Measurements from ENCODE around the gene POTEE. TPM values are rescaled to one million over a fixed set of nuclear protein-coding genes. Genes with fewer than 3 reads are reported as not detected.
"Not testable (repeated sequence)": the region's sequence is repeated elsewhere in the genome, so short reads cannot be mapped to it uniquely, and the experiment has no call there.

The POTEE gene
- total RNA-seq, result not detected
- polyA plus RNA-seq, result not detected

DNA sequence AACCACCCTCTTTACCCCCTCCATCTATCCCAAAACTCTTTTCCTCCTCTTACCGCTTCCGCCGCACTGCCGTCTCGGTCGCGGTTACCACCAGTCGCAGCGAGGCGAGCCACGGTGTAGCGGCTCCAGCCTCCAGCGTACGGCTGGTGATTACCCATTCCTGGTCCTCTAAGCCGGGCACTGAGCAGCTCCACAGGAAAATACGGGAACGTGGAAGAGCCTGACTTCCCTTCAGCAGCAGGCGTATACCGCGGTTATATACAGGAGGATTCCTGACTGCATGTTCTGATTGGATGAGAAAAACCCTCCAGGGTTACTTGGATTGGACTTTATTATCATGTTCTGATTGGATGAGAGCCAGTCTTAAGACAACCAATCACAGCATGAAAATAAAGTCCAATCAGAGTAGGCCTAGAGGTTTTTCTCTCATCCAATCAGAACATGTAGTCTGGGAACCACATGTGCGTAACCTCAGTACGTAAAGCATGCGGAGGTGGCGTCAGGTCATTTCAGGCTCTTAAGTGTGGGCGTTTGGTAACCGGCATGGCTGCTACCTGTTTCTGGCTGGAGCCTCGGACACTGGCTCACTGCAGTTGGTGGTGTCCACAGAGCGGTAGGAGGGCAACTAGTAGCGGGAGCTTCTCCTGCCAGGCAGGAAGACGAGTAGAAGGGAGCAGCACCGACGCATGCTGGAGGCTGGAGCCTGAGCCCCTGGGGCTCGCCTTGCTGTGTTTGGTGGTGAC is at the start of gene POTEE:
TSS of gene POTEE (plus strand) at position 507 of the 743 bp plus-strand sequence. CDS start 8,867 bp downstream, outside the sequence.
- DNase-seq (ENCODE audit: extremely low spot score); H3K4me3 ChIP-seq (ENCODE audit: low read depth, low read length); H3K27ac ChIP-seq (ENCODE audit: low read depth); H3K36me3 ChIP-seq (ENCODE audit: insufficient read depth); H3K4me1 ChIP-seq (ENCODE audit: insufficient read depth): not testable (repeated sequence)
- WGBS, result 94% methylated on average over 23 of the region's 33 CpGs

DNA sequence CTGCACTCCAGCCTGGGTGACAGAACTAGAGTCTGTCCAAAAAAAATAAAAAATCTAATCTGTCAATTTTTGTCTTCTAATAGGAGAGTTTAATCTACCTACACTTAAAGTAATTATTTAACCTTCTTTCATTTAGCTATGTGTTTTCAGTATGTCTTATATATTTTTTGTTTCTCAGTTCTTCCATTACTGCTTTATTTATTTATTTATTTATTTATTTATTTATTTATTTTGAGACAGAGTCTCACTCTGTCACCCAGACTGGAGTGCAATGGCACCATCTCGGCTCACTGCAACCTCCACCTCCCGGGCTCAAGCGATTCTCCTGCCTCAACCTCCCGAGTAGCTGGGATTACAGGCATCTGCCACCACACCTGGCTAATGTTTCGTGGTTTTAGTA is 43.8 kb upstream of the POTEE start:
- not testable (repeated sequence) for H3K36me3 ChIP-seq (ENCODE audit: insufficient read depth); DNase-seq (ENCODE audit: extremely low spot score)
- 90% methylated on average over 5 of the region's 5 CpGs for WGBS

GRCh38 chr2:131168538-131168937 is 40.8 kb upstream of the POTEE start:
- no peak overlapping the region for H3K27ac ChIP-seq (ENCODE audit: low read depth)
- no peak for DNase-seq (ENCODE audit: extremely low spot score)
- no peak overlapping the region for H3K4me3 ChIP-seq (ENCODE audit: low read depth, low read length)
- no peaks in the 10 kb centered on the region for H3K4me1 ChIP-seq (ENCODE audit: insufficient read depth)
- WGBS, result 83% methylated on average over 5 of the region's 5 CpGs
- H3K36me3 ChIP-seq (ENCODE audit: insufficient read depth), result no peaks in the 10 kb centered on the region

More for the DNA sequence above, 43.8 kb upstream of the POTEE start:
- not testable (repeated sequence) for H3K4me3 ChIP-seq (ENCODE audit: low read depth, low read length); H3K27ac ChIP-seq (ENCODE audit: low read depth); H3K4me1 ChIP-seq (ENCODE audit: insufficient read depth)

- H3K27ac ChIP-seq (ENCODE audit: low read depth); H3K4me3 ChIP-seq (ENCODE audit: low read depth, low read length); DNase-seq (ENCODE audit: extremely low spot score); H3K36me3 ChIP-seq (ENCODE audit: insufficient read depth); H3K4me1 ChIP-seq (ENCODE audit: insufficient read depth): not testable (repeated sequence)
- 84% methylated on average over 10 of the region's 10 CpGs for WGBS
Observed at GRCh38 chr2:131178050-131178449, 31.3 kb upstream of the POTEE start.

DNA sequence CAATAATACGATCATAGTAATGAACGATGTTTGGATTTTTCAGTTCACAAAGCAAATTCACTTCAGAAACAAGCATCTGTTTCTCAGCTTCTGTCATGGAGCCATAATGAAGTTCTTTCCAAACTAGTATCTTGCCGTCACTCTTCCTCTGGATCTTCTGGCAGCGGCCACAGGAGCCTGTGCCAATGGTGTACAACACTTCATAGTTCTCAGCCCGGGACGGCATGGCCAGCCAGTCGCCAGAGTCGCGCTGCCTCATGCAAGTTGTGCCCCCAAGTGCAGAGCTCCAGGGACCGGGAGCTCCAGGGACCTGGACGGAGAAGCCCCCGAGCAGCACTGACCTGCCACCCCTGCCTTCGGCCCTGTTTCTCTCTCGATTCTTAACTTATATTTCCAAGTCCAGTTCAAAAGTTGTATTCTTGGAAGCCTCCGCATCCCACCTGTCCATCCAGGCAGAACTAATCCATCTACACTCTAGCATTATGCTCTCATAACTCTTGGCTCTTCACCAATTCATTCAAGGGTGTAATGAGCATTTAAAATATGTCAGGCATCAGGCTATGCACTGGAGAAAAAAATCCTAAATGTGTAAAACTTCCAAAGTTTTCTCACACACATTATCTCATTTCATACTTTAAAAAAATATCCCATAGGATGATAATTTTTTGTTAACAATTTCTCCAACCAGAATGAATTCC is 30.5 kb upstream of the POTEE start:
- H3K4me3 ChIP-seq (ENCODE audit: low read depth, low read length); H3K27ac ChIP-seq (ENCODE audit: low read depth); H3K4me1 ChIP-seq (ENCODE audit: insufficient read depth); H3K36me3 ChIP-seq (ENCODE audit: insufficient read depth); DNase-seq (ENCODE audit: extremely low spot score): not testable (repeated sequence)
- 85% methylated on average over 15 of the region's 15 CpGs for WGBS

DNA sequence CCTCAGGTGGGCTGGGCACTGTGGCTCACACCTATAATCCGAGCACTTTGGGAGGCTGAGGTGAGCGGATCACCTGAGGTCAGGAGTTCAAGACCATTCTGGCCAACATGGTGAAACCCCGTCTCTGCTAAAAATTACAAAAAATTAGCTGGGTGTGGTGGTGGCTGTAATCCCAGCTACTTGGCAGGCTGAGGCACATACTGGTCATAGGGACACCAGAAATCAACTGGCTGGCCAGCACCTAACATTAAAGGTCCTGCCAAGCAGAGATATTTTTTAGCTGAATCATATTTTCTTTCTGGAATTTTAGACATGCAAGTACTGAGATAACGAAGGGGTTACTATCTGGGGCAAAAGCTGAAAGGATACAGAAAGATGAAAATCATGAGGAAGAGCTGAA is 27.9 kb upstream of the POTEE start:
- H3K36me3 ChIP-seq (ENCODE audit: insufficient read depth); H3K4me3 ChIP-seq (ENCODE audit: low read depth, low read length); H3K27ac ChIP-seq (ENCODE audit: low read depth); H3K4me1 ChIP-seq (ENCODE audit: insufficient read depth); DNase-seq (ENCODE audit: extremely low spot score): not testable (repeated sequence)
- WGBS, result 54% methylated on average over 4 of the region's 4 CpGs

DNA sequence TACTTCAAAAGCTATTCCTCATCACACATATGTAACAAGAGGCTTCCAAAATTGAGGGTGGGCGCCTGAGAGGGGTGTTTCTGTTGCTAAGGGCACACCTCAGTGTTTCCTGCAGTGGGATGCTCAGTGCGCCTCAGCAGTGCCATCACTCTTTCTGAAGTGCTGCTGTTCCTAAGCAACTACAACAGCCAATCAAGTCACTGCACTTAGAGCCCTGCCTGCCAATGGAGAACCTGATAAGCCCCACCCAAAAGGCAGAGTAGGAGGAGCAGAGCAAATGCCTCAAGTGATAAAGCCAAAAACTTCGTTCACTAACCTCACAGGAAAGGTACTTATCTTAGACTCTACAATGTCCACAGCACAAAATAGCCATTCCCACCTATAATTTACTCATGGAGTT is 15.9 kb upstream of the POTEE start:
- H3K27ac ChIP-seq (ENCODE audit: low read depth); DNase-seq (ENCODE audit: extremely low spot score); H3K4me3 ChIP-seq (ENCODE audit: low read depth, low read length); H3K36me3 ChIP-seq (ENCODE audit: insufficient read depth); H3K4me1 ChIP-seq (ENCODE audit: insufficient read depth): not testable (repeated sequence)
- WGBS, result 23% methylated on average over 3 of the region's 3 CpGs

DNA sequence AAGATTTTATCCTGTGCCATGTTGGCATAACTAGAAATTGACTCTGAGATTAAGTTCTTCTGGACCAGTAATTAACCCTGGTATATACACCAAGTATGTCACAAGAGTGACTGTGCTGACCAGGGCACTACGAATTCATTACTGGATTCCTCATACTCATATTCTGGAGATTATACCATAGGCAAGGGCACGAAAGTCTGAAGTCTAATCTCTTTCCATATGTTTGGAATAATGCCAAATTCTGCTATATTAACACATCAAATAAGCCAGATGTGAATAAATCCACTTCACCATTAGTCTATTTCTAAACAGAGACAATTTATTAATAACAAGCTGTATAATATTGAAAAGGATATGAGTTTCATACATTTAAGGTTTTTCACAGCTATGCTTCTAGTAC is 13.2 kb upstream of the POTEE start:
- H3K4me1 ChIP-seq (ENCODE audit: insufficient read depth); H3K27ac ChIP-seq (ENCODE audit: low read depth); H3K4me3 ChIP-seq (ENCODE audit: low read depth, low read length); DNase-seq (ENCODE audit: extremely low spot score); H3K36me3 ChIP-seq (ENCODE audit: insufficient read depth): not testable (repeated sequence)
- WGBS, result 37% methylated on average over 2 of the region's 2 CpGs

- Histone ChIP-seq H3K27ac (ENCODE audit: low read depth) (no peak overlapping the region), H3K4me1 (ENCODE audit: insufficient read depth) (no peaks in the 10 kb centered on the region), H3K4me3 (ENCODE audit: low read depth, low read length) (no peak overlapping the region), H3K36me3 (ENCODE audit: insufficient read depth) (no peaks in the 10 kb centered on the region)
- no peak for DNase-seq (ENCODE audit: extremely low spot score)
- 90% methylated on average over 14 of the region's 14 CpGs for WGBS
Observed at GRCh38 chr2:131201098-131201497, 8.2 kb upstream of the POTEE start.

GRCh38 chr2:131207839-131208238 is 1.5 kb upstream of the POTEE start:
- not testable (repeated sequence) for H3K27ac ChIP-seq (ENCODE audit: low read depth); H3K4me1 ChIP-seq (ENCODE audit: insufficient read depth); DNase-seq (ENCODE audit: extremely low spot score); H3K36me3 ChIP-seq (ENCODE audit: insufficient read depth); H3K4me3 ChIP-seq (ENCODE audit: low read depth, low read length)
- WGBS, result 87% methylated on average over 7 of the region's 9 CpGs

- H3K4me1 ChIP-seq (ENCODE audit: insufficient read depth); H3K4me3 ChIP-seq (ENCODE audit: low read depth, low read length); DNase-seq (ENCODE audit: extremely low spot score); H3K27ac ChIP-seq (ENCODE audit: low read depth); H3K36me3 ChIP-seq (ENCODE audit: insufficient read depth): not testable (repeated sequence)
- 87% methylated on average over 13 of the region's 14 CpGs for WGBS
Observed at GRCh38 chr2:131209773-131210104, 403 bp downstream of the POTEE start.

- not testable (repeated sequence) for H3K27ac ChIP-seq (ENCODE audit: low read depth); H3K4me3 ChIP-seq (ENCODE audit: low read depth, low read length); H3K36me3 ChIP-seq (ENCODE audit: insufficient read depth); DNase-seq (ENCODE audit: extremely low spot score); H3K4me1 ChIP-seq (ENCODE audit: insufficient read depth)
- 93% methylated on average over 12 of the region's 22 CpGs for WGBS
Observed at GRCh38 chr2:131210434-131211211, 1.3 kb downstream of the POTEE start.

DNA sequence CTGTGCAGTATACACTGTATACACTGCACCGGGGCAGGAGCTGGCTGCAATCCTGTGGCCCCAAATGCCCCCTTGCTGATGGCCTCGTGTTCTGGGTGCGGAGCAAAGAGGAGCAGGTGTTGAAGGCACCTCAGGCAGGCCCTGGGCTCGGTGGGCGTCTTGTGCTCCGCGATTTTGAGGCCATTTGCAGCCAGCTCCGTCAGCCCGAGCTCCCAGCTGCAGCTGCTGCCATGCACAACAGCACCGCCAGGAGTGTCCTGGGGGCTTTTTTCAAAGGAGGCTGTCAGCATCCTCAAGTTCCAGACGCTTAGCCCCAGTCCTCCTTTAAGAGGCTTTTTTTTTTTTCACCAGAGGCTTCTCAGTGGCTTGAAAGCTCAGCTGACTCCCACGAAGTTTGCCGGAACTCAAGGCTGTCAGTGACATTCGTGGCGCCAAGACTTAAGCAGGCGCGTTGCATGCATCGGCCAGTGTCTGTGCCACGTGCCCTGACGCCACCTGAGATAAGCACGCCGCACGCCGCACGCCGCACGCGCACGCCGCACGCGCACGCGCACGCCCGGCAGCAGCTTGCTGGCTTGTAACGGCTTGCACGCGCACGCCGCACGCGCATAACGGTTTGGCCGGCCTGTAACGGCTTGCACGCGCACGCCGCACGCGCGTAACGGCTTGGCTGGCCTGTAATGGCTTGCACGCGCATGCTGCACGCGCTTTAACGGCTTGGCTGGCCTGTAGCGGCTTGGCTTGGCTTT is 8.1 kb downstream of the POTEE start:
- not testable (repeated sequence) for H3K36me3 ChIP-seq (ENCODE audit: insufficient read depth); H3K4me1 ChIP-seq (ENCODE audit: insufficient read depth); H3K27ac ChIP-seq (ENCODE audit: low read depth); H3K4me3 ChIP-seq (ENCODE audit: low read depth, low read length); DNase-seq (ENCODE audit: extremely low spot score)
- WGBS, result 96% methylated on average over 40 of the region's 60 CpGs

Data from urinary bladder (tissue), 4 donors.